Measurements from ENCODE around the gene LRP8. TPM values are rescaled to one million over a fixed set of nuclear protein-coding genes. Genes with fewer than 3 reads are reported as not detected.

The LRP8 gene
- total RNA-seq, 1 donor from 2014 or later: 4.4 TPM

DNA sequence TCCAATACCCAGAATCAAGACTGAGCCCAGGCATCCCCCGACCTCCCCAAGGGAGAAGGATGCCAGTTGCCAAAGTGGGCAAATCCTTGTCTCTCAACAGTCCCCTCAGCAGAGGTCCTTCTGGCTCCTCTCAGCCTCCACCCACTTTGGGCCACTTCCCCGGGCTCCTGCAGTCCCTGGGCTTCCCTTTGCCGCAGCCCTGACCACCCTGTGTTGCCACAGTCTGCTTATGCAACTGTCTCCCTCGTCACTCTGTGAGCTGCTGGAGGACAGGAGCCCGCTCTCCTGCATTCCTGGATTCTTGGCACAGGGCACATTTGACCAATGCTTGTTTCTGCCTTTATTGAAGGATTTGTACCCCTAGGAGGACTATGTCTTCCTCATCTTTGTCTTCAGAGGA, 2.9 kb upstream of the LRP8 start:
- Mint-ChIP-seq H3K4me3 (ENCODE audit: low read depth) (no peak overlapping the region), H3K27ac (no peak overlapping the region), H3K4me1 (ENCODE audit: low read depth) (peaks cover 8% of the 10 kb centered on the region)

DNA sequence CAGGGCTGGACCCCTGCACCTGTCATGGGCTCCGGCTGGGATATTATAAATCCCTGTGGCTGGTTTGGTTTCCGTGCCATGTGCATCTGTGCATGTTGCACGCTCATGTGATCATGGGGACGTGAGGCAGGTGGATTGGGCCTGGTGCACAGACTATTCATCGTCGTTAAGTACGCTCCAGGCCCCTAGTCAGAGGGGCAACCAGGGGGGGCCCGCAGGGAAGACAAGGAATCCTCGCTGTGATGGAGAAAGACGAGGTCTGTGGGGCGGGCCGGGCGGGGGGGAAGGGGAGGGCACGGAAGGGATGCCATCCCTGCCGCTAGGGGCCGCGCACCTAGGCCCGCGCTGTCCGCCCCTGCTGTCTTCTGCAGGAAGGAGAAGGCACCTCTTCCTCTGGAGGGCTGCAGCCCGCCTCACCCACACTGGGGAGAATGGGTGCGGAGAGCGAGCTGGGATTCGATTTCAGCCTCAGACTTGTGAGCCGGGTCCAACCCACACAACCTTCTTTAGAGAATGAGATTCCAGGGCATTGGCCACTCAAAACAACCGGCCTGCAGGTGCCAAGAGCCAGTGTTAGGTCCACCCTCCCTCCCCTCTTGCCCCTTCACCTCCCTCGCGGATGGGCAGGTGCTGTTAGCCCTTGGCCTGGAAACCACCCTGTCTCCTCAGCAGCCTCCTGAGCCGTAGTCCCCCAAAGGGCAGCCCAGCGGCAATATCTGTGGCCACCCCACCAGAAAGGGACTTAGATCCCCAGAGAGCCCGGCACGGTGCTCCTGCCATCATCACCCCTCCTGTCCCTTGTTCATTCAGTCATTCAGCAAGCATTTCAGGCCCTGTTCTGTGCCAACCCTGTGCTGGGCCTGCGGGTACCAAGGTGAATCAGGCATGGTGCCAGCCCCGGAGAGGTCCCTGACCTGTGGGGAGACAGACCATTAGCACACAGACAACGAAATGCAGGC, 950 bp upstream of the LRP8 start:
- Mint-ChIP-seq H3K36me3 (ENCODE audit: insufficient read depth) (no peaks in the 10 kb centered on the region), H3K4me1 (ENCODE audit: low read depth) (peaks cover 9% of the 10 kb centered on the region), H3K27ac (no peak overlapping the region), H3K4me3 (ENCODE audit: low read depth) (peak overlapping the region; percentile 84), H3K27me3 (peaks cover 70% of the 10 kb centered on the region), H3K9me3 (ENCODE audit: low read depth) (no peaks in the 10 kb centered on the region)
- no peak for DNase-seq (ENCODE audit: low spot score, unreplicated experiment)
- TF ChIP-seq, protein P1, sequence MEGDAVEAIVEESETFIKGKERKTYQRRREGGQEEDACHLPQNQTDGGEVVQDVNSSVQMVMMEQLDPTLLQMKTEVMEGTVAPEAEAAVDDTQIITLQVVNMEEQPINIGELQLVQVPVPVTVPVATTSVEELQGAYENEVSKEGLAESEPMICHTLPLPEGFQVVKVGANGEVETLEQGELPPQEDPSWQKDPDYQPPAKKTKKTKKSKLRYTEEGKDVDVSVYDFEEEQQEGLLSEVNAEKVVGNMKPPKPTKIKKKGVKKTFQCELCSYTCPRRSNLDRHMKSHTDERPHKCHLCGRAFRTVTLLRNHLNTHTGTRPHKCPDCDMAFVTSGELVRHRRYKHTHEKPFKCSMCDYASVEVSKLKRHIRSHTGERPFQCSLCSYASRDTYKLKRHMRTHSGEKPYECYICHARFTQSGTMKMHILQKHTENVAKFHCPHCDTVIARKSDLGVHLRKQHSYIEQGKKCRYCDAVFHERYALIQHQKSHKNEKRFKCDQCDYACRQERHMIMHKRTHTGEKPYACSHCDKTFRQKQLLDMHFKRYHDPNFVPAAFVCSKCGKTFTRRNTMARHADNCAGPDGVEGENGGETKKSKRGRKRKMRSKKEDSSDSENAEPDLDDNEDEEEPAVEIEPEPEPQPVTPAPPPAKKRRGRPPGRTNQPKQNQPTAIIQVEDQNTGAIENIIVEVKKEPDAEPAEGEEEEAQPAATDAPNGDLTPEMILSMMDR (IDR thresholded peaks at IDR 0.05; ENCODE audit: unreplicated experiment): peak; percentile 49

More for the DNA sequence above, 2.9 kb upstream of the LRP8 start:
- H3K9me3 Mint-ChIP-seq (ENCODE audit: low read depth): no peaks in the 10 kb centered on the region
- no peak for DNase-seq (ENCODE audit: low spot score, unreplicated experiment)
- TF ChIP-seq, protein P1 (IDR thresholded peaks at IDR 0.05; ENCODE audit: unreplicated experiment): no peak
- H3K36me3 Mint-ChIP-seq (ENCODE audit: insufficient read depth): no peaks in the 10 kb centered on the region
- peaks cover 59% of the 10 kb centered on the region for H3K27me3 Mint-ChIP-seq

DNA sequence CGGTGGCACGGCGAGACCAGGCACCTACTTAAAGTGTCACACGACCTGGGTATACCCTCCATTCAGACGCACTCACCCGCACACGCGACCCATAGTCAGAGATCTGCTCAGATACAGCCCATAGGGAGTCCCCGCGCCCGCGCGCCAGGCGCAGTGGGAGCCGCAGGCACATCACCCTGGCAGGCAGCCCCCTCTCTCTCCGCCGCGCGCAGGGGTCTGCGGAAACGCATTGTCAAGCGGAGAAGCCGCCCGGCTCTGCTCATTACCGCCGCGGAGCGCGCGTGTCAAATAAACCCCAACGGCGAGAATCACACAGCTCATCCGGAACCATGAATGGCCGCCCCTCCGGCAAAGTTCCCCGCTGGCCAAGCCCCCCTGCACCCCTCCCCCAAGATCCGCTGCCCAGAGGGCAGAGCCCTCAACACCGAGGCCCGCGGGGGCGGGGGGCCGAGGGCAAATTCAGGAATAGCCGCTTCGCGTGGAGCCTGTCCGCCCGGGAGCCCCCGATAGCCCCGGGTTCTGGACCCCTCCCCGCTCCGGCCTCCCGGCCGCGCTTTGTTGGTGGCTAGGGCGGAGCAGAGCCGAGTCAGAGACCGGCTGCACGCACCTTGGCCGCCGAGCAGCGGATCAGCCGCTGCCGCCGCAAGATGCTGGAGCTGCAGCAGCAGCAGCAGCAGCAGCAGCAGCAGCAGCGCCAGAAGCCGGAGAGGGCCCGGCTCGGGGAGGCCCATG, 522 bp downstream of the LRP8 start:
- H3K4me3 Mint-ChIP-seq (ENCODE audit: low read depth): peak overlapping the region; percentile 81
- TF ChIP-seq, protein P1 (IDR thresholded peaks at IDR 0.05; ENCODE audit: unreplicated experiment): no peak
- H3K4me1 Mint-ChIP-seq (ENCODE audit: low read depth): peaks cover 9% of the 10 kb centered on the region
- H3K9me3 Mint-ChIP-seq (ENCODE audit: low read depth): no peaks in the 10 kb centered on the region
- H3K36me3 Mint-ChIP-seq (ENCODE audit: insufficient read depth): no peaks in the 10 kb centered on the region
- H3K27ac Mint-ChIP-seq: peak overlapping the region; percentile 56
- H3K27me3 Mint-ChIP-seq: peaks cover 73% of the 10 kb centered on the region
- DNase-seq (ENCODE audit: low spot score, unreplicated experiment): peak; percentile 28

DNA sequence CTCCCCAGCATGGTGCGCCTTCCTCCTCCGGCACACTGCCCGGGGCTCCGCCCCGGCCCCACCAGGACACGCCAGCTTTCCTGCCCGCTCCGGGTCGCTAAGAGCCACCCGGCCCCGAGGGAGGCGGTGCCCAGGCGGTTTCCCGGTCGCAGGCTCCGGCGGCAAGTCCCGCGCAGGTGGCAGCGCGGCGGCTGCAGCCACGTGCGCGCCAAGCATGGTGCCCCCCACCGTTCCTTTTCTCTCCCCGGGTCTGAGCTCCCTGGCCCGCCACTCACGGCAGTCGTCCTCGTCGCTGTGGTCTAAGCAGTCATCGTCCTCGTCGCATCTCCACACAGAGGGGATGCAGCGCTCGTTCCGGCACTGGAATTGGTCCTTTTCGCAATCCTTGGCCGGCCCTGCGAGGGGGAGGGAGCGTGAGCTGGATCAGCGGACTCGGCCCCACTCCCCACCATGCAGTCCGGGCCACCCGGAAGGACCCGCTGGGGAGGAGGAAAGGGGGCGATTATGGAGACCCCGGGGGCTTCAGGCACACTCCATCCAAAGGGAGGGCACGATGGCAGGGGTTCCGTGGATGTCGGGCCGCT, 1.2 kb downstream of the LRP8 start:
- no peak for DNase-seq (ENCODE audit: low spot score, unreplicated experiment)
- Mint-ChIP-seq H3K27ac (peak overlapping the region; percentile 33), H3K36me3 (ENCODE audit: insufficient read depth) (no peaks in the 10 kb centered on the region), H3K4me1 (ENCODE audit: low read depth) (peaks cover 9% of the 10 kb centered on the region), H3K4me3 (ENCODE audit: low read depth) (peak overlapping the region; percentile 81), H3K9me3 (ENCODE audit: low read depth) (no peaks in the 10 kb centered on the region), H3K27me3 (peaks cover 70% of the 10 kb centered on the region)
- TF ChIP-seq, protein P1 (IDR thresholded peaks at IDR 0.05; ENCODE audit: unreplicated experiment): no peak

DNA sequence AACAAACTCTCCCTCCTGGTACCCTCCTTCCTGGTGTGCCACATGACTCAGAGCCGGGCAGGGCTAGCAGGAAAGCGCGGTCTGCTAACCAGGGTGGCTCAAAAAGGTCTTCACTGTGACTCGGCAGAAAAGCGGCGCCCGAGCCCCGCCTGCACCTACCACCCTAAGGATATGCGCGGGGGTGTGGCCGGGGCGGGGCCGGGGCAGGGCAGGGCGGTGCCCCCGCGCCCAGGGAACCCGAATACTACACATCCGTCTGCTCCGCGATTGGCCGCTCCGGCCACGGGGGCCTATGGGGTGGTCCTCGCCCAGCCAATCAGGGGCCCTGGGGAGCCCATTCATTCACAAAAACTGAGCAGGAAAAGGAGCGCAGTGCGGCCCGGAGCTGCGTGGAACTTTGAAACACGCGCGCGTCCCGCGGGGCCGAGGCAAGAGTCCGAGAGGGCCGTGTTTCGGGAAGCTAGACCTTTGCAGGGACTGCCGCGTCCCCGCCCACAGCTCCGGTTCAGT, 1.7 kb downstream of the LRP8 start:
- TF ChIP-seq, protein P1 (IDR thresholded peaks at IDR 0.05; ENCODE audit: unreplicated experiment): no peak
- H3K27ac Mint-ChIP-seq: peak overlapping the region; percentile 81
- H3K9me3 Mint-ChIP-seq (ENCODE audit: low read depth): no peaks in the 10 kb centered on the region
- H3K27me3 Mint-ChIP-seq: peaks cover 65% of the 10 kb centered on the region
- H3K36me3 Mint-ChIP-seq (ENCODE audit: insufficient read depth): no peaks in the 10 kb centered on the region
- peak; percentile 51 for DNase-seq (ENCODE audit: low spot score, unreplicated experiment)
- H3K4me3 Mint-ChIP-seq (ENCODE audit: low read depth): peak overlapping the region; percentile 81
- H3K4me1 Mint-ChIP-seq (ENCODE audit: low read depth): peaks cover 9% of the 10 kb centered on the region
